Jurkat, Clone E6-1 (cell line): ENCODE measurements around the gene C3orf20.
"Not testable (repeated sequence)": the region's sequence is repeated elsewhere in the genome, so short reads cannot be mapped to it uniquely, and the experiment has no call there.

ENCODE experiments used
- DNase-seq: peaks from one replicate; pipeline ENCODE4 v3.0.0-alpha.2; 2011; ENCODE audit warnings: low read depth, low spot score
- H3K4me3 ChIP-seq: 2 replicates; pipeline ENCODE4 v1.5.1; 2011; ENCODE audit warnings: mild to moderate bottlenecking, low read length, control low read depth, moderate library complexity

C3orf20 gene

DNA sequence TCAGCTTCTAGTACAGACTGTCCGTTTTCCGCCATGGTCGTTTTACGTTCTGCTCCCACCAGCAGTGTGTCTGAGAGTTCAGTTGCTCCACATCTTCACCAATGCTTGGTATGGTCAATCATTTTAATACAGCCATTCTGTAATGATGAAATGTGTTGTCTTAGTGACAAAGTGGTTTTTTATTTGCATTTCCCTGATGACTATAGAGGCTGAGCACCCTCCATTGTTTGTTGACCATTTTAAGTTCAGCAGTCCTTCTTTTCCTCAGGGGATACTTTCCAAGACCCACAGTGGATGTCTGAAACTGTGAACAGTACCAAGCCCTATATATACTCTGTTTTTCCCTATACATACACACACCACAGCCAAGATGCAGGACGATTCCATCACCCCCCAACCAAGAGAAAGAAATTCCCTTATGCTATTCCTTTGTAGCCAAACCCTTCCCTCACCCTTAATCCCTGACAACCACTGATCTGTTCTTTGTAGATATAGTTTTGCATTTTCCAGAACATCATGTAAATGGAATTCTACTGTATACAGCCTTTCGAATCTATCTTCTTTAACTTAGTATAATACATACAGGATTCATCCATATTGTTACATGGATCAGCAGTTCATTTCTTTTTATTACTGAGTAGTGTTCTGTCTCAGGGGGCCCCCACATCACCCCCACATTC lies 55.9 kb downstream of the C3orf20 start:
- no peak for DNase-seq
- H3K4me3 ChIP-seq = no peak overlapping the region

DNA sequence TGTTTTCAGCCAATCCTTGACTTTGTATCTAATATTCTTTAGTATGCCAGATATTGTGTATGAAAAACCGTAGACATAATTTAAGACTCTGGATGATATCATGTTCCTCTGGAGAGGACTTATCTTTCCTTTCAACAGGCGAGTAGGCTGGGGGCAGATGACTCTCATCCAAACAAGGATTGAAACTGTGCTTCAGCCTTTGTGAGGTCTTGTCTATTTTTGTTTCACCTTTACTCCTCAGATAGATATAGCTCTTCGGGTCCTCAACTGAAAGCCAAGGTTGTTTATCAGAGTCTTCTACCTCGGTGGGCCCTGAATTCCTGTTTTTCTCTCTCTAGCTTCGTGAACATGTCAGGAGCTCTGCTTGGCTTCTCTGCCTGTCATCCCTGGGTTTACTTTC lies 66.0 kb downstream of the C3orf20 start:
- no peak overlapping the region for H3K4me3 ChIP-seq
- no peak for DNase-seq

DNA sequence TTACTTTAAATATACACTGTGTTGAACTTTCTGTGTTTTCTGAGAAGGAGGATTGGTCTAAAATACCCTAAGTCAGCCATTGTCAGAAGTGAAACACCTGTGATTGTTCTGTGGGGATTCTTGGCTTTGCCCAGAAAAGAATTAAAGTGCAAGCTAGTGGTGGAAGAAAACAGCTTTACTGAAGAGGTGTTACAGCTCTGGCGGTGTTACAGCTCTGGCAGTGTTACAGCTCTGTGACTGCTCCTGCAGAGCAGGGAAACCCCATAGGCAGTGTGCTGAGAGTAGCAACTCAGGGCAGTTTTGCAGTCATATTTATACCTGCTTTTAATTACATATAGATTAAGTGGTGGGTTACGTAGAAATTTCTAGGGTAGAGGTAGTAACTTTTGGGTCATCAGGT lies 66.6 kb downstream of the C3orf20 start:
- no peak for DNase-seq
- H3K4me3 ChIP-seq = no peak overlapping the region

DNA sequence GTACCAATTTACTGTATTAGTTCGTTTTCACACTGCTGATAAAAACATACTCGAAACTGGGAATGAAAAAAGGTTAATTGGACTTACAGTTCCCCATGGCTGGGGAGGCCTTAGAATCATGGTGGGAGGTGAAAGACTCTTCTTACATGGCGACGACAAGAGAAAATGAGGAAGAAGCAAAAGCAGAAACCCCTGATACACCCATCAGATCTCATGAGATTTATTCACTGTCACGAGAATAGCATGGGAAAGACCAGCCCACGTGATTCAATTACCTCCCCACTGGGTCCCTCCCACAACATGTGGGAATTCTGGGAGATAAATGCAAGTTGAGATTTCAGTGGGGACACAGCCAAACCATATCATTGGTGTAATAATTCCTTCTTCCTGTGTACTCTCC lies 69.6 kb downstream of the C3orf20 start:
- H3K4me3 ChIP-seq = no peak overlapping the region
- DNase-seq = no peak

DNA sequence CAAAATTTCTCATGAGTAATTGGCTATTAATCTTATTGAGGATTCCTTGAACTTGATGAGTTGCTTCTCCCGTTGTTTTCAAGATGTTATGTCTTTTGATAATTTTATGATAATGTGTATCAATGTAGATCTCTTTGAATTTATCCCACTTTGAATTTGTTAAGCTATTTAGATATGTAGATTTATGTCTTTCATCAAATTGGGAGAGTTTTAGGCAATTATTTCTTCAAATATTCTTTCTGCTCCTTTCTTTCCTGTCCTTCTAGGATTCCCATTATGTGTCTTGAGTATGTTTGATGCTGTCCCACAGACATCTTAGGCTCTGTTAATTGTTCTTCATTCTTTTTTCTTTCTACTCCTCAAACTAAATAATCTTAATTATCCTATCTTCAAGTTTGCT lies 75.7 kb downstream of the C3orf20 start:
- H3K4me3 ChIP-seq = no peak overlapping the region
- DNase-seq = no peak

DNA sequence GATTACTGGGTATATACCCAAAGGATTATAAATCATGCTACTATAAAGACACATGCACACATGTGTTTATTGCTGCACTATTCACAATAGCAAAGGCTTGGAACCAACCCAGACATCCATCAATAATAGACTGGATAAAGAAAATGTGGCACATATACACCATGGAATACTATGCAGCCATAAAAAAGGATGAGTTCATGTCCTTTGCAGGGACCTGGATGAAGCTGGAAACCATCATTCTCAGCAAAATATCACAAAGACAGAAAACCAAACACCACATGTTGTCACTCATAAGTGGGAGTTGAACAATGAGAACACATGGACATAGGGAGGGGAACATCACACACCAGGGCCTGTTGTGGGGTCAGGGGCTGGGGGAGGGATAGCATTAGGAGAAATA lies 78.0 kb downstream of the C3orf20 start:
- DNase-seq, H3K4me3 ChIP-seq: not testable (repeated sequence)

DNA sequence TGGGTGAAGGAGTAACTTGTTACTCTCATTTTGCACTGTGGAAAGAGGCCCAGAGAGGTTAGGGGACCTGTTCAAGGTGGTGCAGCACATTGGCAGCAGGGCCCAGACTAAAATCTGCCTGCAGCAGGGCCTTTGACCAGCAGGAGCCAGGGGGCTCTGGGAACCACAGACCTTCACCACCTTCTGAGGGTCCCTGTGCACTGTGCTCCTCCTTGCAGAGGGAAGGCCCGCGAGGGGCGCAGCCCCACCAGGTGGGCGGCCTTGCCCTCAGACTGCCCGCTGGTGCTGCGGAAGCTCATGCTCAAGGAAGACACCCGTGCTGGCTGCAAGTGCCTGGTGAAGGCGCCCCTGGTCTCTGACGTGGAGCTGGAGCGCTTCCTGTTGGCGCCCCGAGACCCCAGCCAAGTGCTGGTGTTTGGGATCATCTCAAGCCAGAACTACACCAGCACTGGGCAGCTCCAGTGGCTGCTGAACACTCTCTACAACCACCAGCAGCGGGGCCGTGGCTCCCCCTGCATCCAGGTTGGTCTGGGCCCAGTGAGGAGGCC lies 82.3 kb downstream of the C3orf20 start:
- no peak overlapping the region for H3K4me3 ChIP-seq
- no peak for DNase-seq

DNA sequence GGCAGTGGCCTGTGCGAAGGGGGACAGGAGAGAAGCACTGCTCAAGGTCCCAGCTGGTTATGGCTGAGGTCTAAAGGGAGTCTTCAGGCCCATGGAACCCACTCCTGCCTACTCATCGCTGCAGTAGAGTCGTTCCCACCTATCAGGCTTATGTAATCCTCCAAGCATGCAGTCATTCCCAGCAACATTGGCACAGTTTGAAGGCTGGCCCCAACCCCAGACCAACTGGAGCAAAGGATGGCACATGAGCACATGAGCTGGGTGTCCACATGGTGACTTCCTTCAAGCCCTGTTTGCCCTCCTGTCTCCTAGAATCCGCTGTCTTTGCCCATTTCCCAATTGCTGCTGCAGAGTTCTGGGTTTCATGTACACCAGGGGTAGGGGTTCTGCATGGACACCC lies 83.4 kb downstream of the C3orf20 start:
- DNase-seq = no peak
- no peak overlapping the region for H3K4me3 ChIP-seq

DNA sequence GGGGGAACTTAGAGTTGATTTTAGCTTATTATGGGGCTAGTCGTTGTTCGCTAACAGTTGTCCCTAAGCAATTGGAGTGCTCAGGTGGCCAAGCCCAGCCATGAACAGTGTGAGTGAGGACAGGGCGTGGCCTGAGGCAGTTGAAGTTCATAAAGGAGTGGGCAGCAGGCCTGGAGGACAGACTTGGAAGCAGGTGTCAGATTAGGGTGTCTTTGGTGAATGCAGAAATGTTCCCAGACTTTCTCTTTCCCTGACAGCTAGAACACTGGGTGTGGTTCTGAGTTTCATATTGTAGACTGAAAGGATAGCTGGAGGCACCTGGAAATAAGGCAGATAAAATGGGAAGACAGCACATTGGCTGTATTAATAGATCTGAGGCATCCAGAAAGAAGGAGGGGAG lies 84.0 kb downstream of the C3orf20 start:
- DNase-seq = no peak

DNA sequence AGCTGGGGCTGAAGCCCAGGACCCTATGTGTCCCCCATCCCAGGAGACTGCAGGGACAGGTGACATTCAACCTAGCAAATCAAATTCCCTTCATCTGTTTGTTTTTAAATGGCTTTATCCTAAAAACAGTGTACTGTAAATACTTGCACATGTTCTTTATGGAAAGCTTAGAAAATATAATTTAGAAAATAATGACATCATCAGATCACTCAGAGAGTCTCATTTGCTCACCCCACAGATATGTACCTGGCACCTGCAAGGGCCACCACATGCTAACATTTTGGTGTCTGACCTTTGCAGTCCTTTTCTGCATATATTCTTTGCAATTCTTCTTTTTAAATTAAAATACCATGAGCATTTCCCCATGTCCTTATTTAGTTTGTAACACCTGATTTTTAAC lies 85.2 kb downstream of the C3orf20 start:
- H3K4me3 ChIP-seq = no peak overlapping the region
- no peak for DNase-seq

More for the DNA sequence above, 84.0 kb downstream of the C3orf20 start:
- H3K4me3 ChIP-seq = no peak overlapping the region

DNA sequence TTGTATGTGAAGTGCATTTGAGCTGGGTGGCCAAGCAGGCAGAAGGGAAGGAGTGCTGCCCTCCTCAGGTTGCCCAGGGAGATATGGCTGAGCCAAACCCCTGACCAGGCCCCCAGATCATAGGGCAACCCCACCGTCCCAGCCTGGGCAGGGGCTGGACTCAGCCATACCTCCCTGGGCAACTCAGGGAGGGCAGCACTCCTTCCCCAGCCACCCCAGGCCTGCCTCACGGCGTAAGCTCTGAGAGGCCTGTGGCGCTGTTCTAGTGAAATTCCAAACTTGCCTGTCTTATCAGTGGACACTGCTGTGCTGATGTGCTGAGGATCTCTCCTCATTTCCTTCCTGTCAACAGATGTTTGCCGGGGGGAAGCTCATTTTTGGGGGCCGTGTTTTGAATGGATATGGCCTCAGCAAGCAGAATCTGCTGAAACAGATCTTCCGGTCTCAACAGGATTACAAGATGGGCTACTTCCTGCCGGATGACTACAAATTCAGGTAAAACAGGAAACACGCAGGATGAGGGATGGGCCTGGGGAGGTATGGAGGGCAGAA lies 86.3 kb downstream of the C3orf20 start:
- no peak overlapping the region for H3K4me3 ChIP-seq
- no peak for DNase-seq

DNA sequence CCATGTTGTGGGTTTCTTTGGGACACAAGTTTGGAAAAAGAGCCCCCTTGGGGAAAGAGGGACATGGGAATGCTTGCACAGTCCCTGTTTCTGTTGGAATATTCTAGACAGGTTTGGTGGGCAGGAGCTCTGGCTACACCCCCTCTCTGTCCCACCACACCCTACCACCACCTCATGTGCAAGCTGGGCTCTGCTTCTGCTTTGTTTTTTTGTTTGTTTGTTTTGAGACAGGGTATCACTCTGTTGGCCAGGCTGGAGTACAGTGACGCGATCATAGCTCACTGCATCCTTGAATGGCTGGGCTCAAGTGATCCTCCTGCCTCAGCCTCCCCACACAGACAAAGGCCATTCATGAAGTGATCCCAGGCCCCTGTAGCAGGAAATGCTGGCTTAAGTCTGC lies 86.9 kb downstream of the C3orf20 start:
- no peak overlapping the region for H3K4me3 ChIP-seq
- DNase-seq = no peak

DNA sequence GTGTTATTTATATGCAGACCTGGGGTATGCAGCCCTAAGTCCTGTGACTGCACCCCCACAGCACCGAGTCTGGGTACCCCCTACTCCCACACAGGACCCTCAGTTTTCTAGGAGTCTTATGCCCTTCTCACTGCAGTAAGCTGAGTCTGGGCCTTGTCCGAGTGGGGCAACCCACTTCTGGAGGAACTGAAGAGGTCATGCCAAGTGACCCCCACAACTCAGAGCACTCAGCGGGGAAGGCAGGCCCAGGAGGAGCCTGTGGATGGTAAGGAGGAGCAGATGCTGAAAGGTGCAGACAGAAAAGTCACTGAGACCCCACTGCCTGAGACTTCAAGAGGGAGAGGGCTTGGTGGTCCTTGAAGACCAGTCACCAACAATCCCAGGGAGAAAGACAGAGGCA lies 87.8 kb downstream of the C3orf20 start:
- DNase-seq = no peak
- no peak overlapping the region for H3K4me3 ChIP-seq

DNA sequence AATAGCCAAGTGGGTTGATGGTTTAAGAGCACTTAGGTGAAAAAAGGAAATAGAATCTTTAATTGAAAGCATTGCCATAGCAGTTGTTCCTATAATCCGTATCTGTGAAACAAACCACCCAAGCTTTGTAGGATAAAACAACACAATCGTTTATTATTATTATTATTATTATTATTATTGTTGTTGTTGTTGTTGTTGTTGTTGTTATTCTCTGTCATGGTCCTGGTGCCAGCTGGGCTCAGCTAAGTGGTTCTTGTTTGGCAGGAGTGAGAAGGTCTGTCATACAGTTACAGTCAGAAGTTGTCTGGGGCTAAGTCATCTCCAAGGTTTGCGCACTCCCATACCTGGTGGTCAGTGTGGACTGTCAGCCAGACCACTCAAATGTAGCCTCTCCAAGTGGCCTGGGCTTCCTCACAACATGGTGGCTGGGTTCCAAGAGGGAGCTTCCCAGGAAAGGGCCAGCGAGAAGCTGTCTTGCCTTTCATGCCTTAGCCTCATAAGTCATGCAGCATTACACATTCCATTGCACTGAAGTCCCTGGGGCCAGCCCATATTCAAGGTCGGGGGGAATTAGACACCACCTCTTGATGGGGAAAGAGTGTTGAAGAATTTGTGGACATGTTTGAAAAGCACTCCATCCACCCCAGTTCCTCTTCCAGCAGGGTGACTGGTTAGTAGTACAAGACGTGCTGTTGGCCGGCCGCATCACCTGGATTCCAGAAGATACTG lies 89.6 kb downstream of the C3orf20 start:
- no peak overlapping the region for H3K4me3 ChIP-seq
- no peak for DNase-seq

DNA sequence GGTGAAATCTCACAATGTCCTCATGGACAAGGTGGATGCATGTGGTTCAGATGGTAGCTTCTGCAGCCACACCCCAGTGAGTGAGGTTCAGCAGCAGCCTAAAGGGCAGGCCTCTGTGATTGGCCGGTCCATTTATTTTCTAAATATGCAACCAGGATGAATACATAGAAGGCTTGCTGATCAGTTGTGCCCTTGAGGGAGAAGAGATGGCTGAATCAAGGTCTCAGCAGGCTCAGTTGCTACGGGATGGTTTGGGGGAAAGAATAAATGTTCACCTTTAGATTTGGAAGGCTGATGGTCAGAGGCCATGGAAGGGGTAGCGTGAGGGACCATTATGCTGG lies 90.1 kb downstream of the C3orf20 start:
- no peak overlapping the region for H3K4me3 ChIP-seq
- no peak for DNase-seq

DNA sequence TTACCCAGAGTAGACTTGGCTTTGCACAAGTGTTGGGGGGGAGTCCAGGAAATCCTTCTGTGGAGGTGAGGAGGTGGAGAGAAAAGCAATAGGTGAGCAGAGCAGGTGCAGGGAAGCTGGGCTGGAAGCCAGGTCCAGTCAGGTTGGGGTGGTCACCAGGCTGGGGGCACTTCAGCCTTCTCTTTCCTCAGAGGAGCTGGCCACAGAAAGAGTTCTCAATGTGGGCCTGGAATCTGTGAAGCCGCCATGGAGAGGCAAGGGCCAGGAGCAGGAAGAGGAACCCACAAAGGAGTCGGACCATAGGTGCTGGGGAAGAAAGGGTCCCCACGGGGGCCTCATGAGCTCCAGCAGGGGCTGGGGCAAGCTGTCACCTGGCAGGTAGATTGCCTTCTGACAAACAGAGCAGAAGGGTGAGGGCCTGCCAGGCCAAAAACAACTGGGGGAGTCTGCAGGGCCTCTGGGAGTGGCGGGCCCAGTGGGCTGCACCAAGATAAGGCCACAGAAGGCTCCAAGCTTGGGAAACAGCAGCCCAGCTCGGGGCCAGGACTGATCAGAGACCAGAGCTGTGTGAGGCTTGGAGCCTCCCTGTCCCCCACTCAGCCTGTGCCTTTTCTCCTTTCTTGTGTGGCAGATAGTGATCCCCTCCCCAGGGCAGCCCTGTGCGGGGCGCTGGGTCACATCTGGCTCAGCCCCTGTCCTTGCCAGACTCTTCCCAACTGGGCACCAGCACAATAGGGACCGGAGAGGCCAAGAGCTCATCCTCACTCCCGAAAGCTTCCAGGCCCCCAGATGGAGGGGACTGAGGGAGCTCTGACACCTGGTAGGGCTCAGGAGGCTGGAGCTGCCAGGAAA lies 90.9 kb downstream of the C3orf20 start:
- H3K4me3 ChIP-seq = no peak overlapping the region
- DNase-seq = no peak

DNA sequence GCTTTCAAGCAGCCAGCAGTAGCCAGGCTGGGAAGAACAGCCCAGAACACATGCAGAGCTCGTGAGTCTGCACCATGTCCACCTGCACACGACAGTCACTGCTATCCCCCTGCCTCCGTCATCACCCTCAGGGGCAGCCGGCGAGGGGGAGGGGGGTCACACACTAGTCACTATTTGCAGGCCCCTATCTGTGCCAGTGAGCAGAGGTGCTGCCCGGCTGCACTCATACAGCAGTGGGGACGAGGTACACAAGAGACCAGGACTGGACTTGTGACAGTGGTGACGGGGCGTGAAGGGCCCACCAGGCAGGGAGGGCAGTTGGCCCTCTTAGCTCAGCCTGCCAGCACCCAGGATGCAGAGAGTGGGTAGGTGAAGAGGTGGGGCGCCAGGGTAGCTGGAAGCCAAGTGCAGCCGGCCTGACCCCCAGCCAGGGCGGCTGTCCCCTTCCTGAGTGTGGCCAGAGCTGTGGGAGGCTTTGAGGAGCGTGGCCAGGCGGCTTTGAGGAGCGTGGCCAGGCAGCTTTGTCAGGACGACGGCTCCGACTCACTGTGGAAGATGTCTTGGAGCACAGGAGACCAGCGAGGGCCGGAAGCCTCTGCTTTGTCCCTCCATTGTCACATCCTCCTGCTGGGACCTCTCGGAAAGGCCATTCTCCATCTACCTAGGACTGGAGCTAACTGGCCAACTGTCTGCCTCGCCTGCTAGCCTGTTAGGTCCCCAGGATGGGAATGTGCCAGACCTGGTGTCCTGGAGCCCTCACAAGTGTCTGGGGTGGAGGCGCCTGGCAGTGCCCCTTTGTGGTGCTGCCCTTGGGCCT lies 91.7 kb downstream of the C3orf20 start:
- DNase-seq = no peak
- H3K4me3 ChIP-seq = no peak overlapping the region

DNA sequence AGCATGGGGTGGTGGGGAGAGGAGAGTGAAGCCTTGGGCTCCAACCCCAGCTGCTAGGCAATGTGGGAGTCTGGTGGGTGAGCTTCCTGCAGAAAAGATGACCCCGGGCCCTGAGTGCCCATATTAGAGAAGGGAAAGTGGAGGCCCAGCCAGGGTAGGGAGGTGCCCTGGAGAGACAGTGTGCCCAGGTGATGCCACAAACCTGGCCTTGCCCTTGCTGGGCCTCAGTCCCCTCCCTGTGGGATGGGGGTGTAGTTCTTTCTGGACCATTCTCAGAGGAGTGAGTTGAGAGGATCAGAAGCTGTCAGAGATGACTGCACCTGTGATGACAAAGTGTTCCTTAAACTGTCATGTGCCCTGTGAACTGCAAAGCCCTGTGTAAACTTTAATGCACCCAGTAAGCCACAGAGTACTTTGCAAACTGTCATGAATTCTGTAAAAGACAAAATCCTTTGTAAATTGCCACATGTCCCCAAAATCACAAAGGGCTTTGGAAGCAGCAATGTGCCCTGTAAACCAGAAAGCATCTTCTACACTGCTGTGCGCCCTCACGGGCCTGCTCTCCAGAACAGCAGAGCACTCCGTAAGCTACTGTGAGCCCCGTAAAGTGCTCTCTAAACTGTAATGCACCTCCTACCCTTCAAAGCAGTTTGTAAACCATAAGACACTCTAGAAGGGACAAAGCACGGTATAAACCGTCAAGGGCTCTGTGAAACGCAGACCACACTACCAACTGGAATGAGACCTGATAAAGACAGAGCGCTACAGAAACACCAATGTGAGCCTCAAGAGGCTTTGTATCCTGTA lies 92.5 kb downstream of the C3orf20 start:
- DNase-seq = peak; percentile 96
- peak overlapping the region; percentile 10 for H3K4me3 ChIP-seq
